HG02840 (cell line): ENCODE data around the gene PANK1.

ENCODE experiments used
- ATAC-seq: cut with Tn5 transposase; IDR thresholded peaks from one replicate; pipeline ENCODE4 v1.9.1; 2021; ENCODE audit warnings: mild to moderate bottlenecking, moderate library complexity, moderate number of reproducible peaks; ENCODE audit not compliant: unreplicated experiment, low FRiP score

The PANK1 gene

GRCh38 chr10:89652806-89653370, 7.8 kb upstream of the PANK1 start:
- ATAC-seq, result no peak

GRCh38 chr10:89651916-89652573, 7.0 kb upstream of the PANK1 start:
- ATAC-seq, result no peak

- ATAC-seq, result no peak
Observed at GRCh38 chr10:89651205-89651915, 6.3 kb upstream of the PANK1 start.

GRCh38 chr10:89649051-89649450, 4.0 kb upstream of the PANK1 start:
- ATAC-seq, result no peak

DNA sequence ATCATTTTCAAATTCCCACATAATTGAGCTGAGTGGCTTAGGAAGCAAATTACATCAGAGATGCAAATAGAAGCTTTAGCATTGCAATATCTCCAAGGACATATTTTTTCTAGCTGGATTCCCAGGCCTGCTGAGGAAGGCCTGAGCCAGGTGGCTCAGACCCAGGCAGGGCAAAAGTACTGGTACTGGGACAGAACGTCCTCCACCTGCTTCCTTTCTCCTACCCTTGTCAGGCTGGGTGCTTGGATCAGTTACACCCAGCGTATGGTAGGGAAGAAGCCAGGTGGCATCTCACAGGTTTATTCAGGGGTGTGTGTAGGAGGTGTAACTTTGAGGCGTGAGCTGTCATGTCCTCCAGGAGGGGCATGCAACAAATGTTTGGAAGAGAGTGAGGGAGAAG, 3.0 kb upstream of the PANK1 start:
- no peak for ATAC-seq

DNA sequence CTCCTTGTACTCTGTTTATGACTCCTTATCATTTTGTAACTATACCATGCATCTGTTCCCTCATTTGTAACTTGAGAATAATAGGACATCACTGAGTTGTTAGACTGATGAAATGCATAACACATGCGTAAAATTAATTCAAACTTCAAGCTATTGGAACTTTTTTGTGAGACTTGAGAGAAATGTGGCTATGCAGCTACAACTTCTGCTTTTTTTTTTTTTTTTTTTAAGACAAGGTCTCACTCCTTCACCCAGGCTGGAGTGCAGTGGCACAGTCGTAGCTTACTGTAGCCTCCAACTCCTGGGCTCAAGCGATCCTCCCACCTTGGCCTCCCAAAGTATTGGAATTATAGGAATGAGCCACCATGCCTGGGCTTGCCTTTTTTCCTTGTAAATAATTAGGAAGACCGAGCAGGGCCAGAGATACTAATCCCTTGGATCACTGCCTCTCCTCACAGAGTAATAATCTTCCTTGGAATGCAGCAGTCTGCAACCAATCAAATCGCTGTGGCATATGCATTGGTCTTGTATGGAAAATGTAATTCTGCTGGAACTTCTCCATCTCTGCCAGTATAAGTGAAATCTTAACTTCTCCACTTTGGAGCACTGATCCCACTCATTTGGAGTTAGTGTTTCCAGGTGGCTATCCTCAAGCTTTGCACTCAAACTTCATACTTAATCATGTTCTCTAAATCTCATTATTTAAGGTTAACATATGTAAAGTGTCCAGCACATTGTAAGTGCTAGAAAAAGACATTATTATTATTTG, 2.0 kb upstream of the PANK1 start:
- no peak for ATAC-seq

GRCh38 chr10:89645742-89646172, 715 bp upstream of the PANK1 start:
- ATAC-seq, result no peak

DNA sequence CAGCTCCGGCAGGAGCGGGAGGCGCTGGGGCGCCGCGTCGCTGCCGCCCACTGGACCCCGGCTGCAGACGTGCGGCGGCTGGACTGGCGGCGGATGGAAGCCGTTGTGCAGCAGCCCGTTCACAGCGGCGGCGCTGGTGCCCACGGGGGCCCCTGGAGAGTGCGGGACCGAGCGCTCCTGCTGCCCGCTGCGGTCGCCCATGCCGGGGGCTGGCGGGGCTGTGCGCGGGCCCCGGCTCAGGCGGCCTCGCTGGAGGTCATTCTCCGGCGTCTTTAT, 413 bp downstream of the PANK1 start:
- peak; percentile 41 for ATAC-seq

GRCh38 chr10:89643812-89644690, 991 bp downstream of the PANK1 start:
- peak; percentile 87 for ATAC-seq

DNA sequence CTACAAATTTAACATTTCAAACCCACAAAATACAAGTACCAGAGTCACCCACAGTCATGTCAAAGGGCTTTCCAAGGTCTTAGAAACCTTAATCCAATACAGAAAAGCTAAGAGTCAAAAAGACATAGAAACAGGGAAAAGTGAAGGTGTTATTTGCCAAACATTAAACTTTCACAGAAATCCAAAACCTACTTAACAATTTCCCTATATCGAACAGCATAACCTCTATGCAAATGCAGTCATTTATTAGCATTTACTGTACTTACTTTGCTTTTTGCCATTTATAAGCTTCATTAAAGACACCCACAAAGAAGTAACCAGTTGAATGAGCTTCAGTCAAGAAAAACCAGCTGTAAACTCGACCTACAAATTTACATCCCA, 1.6 kb downstream of the PANK1 start:
- peak; percentile 1 for ATAC-seq

DNA sequence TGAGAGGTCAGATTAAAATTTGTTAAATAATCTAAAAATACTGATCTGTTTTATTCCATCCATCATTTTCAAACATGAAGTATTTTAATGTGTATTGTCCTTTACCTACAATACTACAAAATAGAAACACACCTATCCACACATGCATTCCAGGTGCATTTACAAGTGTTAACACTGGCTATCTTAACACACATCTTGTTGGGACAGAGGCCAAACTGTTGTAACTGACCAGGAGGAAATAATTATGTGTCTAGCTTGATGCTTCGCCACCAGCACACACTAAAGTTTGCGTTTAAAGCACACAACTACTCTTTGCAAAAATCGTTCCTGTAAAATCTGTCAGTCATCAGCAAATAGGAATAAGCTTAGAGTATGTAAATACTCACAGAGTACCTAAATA, 2.8 kb downstream of the PANK1 start:
- ATAC-seq, result no peak

- ATAC-seq, result no peak
Observed at GRCh38 chr10:89640241-89640640, 4.8 kb downstream of the PANK1 start.

DNA sequence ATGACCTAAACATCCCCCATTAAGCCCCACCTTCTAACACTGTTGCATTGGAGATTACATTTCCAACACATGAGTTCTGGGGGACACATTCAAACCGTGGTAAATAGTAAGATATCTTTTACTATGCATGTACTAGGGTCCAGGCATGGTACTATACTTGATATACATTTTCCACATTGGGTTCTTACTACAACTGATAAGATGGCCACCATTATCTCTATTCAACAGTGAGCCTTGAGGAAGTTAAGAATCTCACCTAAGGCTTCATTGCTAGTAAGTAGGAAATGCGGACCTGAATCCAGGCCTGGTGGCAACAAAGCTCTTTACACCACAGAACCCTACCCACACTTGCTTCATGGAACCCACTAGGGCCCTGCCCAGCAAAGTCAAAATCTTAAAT, 5.7 kb downstream of the PANK1 start:
- no peak for ATAC-seq

DNA sequence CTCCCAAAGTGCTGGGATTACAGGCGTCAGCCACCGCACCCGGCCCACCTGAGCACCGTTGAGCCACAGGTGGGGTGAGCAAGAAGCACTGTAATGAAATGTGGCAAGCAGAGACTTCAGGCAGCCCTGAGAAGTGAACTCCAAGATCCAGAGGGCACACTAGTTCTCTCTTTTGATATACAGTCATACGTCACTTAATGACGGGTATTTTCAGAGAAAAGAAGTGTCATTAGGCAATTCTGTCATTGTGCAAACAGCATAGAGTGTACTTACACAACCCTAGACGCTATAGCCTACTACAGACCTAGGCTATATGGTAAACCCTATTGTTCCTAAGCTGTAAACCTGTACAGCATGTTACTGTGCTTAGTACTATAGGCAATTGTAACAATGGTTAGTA, 7.9 kb downstream of the PANK1 start:
- ATAC-seq, result no peak

- no peak for ATAC-seq
Observed at GRCh38 chr10:89634637-89635036, 10.4 kb downstream of the PANK1 start.

DNA sequence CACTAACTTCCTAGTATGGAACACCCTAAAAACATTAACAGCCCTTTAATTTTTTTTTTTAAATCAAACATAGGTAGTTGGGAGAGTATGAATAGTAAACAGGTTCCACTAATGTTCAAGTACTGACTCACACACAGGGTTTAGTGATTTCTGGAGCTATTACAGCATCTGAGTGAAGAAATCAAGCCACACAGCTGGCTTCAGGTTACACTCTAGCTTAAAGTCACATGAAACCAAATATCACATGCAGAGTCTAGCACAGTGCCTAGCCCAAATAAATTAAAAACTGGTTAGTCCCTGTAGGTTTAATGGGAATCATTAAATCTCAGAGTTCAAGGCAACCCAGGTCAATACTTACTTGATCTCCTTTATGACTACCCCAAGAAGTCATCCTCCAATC, 11.6 kb downstream of the PANK1 start:
- ATAC-seq, result no peak

DNA sequence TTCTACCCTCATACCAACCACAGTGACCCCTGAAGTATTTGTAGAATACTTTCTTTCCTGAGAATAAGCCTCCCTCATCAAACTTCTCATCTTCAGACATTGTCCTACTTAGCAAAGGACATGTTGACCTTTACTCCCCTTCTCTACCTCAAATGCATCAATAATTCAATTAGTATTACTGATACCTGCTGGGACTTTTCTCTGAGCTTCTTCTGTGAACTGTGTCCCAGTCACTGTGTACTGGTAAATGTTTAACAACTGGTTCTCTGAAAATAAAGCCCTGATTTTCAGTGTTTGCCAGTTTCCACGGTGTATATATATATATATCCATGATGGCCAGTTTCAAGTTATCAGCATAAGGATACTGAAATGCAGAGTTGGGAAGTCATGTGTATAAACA, 12.2 kb downstream of the PANK1 start:
- ATAC-seq, result no peak

GRCh38 chr10:89627830-89628229, 17.2 kb downstream of the PANK1 start:
- ATAC-seq, result no peak

GRCh38 chr10:89625041-89625765, 19.8 kb downstream of the PANK1 start:
- no peak for ATAC-seq

GRCh38 chr10:89624020-89624419, 21.0 kb downstream of the PANK1 start:
- no peak for ATAC-seq
